Kidney capillary endothelial cell (primary cell): Measurements from ENCODE around the gene MEF2A.

ENCODE experiments used
- DNase-seq: peaks from one replicate; pipeline ENCODE4 v3.0.0-alpha.2; 2018; ENCODE audit warnings: low spot score

MEF2A gene

DNA sequence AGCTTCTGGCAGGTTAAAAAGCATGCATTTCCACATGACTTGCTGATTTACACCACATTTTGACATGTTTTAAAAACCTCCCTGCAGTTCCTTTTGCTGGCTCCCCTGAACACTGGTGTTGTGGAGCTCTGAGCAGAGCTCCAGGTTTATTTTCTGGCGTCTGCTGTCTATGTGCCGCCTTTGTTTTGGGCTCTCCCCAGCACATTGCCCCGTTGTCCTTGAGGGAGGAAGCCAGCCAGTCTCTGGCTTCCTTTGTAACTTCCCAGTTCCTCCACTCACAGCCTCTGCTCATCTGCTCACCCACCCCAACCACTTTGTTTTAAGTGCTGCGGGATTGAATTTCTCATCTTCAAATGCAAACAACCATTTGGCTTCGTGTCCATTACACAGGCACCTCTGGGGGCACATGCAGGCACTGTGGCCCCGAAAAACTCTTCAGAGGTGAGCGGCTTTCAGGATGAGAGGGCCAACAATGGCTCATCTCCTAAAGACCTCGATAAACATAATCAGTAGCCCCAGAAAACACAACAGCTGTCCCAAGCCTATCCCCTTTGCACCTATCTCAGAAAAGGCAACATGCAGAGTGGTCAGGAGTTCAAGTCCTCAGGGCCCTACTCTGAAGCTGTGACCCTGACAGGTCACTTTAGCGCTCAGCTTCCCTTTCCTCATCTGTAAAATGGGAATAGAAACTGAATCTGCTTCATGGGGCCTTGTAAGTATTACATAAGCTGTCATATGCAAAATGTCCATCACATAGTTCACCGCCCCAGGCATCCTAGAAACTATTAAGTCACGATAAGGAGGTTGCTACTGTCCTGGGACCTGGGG lies 1.3 kb upstream of the MEF2A start:
- DNase-seq: peak; percentile 20

DNA sequence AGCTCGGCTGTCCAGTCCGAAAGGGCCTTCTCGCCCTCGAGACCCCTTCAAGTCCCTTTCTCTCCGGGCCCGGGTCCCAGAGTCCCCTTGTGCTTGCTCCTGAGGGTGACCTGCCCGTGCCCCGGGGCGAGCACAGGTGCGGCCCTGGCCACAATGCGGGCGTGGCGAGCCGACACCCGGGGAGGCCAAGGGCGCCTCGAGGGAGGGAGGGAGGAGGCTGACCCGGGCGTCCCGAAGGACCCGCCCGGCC lies 810 bp upstream of the MEF2A start:
- no peak for DNase-seq

DNA sequence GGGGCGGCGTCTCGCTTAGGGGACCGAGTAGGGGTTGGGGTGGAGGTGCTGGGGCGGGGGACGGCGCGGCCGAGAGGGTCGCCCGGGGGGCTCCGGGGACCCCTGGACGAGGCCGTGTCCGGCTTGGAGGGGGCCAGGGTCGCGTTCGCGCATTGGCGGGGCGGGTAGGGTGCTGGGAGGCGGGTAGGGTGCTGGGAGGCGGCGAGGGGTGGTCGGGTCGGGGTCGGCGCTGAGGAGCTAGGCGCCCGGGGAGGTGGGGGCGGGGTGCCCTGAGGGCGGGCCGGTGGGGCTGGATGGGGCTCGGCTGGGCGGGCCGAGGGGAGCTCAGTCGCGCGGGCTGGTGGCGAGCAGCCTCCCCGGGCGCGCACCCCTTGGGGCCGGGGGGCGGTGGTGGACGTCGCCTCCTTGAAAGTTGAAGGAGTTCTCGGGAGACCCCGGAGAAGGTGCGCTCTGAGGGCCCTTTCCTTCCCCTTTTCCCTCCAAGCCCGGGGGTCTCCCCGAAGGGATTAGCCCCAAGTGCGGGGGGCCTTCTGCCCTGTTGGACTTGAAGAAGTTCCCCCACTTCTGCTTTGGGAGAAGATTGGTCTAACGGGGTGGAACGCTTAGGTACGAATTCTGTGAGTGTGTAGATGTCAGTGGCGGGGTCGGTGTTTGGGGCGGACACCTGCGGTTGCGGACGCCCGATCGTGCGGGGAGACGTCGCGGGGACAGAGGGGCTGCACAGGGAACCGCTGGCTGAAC lies 543 bp downstream of the MEF2A start:
- no peak for DNase-seq

DNA sequence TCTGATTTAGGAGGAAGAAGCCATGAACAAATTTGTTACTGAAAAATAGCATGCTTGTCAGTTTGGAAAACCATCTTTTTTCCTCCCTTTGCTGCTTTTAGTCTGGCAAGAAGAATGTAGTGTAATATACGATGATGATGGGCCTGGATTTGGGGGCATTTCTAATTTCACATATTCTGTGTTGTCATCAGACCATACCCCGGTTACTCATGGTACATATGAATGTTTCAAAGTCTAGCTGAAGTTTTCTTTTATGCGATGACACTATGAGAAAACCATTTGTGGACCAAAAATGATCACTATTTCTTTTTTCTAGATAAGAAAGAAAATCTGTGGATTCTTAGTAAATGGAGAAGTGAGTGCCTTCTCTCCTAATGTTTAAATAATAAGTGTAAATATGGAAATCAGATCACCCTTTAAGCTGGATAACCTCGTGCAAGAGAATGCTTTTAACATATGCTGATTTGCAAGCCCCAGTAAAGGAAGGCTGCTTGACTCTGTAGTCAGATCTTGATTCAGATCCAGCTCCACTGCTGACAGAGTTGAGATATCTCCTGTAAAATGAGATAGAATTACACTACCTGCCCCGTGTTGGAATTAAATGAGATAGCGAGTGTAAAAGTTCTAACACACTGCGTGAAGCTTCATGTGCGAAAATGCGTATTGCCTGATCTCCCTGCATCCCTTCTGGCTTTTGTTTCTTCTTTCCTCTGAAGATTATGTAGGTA lies 3.0 kb downstream of the MEF2A start:
- DNase-seq: peak; percentile 16

DNA sequence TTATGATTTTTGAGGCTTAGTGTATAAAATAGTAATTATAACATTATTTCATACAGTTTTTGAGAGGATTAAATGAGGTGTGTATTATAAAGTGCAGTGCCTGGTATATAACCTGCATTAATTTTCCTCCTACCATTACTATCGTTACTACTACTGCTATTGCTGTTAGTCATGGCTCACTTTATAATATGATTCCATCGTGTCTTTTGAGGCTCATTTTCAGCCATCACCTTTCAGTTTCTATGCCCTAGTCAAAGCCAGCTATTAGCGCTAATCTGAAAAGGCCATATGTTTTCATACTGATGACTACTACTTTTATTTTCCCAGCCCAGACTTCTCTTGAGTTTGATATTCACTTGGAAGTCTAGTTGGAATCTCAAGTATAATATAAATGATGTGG lies 5.5 kb downstream of the MEF2A start:
- DNase-seq: no peak

DNA sequence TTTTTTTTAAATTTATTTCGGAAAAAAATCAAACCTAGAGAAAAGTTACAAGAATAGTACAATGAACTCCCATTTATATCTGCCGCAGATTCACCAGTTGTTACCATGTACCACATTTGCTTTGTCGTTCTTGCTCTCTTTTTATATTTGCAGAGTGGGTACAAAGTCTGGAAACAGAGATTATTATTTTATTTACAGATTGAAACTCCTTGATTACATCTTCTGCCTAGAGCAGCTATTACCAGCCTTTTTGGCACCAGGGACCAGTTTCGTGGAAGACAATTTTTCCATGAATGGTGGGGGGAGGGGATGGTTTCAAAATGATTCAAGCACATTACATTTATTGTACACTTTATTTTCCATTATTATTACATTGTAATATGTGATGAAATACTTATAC lies 8.3 kb downstream of the MEF2A start:
- DNase-seq: no peak

DNA sequence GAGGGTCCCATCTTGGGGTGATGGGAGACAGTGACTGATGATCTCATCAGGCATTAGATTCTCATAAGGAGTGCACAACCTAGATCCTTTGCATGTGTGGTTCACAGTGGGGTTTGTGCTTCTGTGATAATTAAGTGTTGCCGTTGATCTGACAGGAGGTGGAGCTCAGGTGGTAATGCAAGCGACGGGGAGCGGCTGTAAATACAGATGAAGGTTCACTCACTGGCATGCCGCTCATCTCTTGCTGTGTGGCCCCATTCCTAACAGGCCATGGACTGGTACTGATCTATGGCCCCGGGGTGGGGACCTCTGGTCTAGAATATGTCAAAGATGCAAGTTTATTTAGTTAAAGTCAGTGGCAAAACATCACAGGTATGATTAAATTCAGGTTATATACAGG lies 8.7 kb downstream of the MEF2A start:
- no peak for DNase-seq

DNA sequence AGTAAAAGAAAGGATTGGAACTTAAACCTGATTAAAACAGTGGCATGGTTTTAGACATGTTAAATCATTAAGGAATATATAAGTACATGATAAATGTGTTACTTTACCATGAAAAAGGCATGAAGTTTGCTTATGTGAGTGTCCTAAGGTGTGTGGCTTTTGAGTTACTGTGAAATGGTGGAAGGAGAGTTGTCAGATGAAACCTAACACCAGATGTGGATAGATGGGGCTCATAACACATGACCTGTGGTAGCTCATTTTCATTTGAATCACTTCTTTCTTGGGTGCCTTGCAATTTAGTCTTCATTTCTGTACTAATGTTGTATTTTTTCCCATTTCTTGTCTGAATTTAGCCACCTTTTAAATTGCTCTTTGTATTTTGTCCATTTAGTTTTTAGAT lies 13.0 kb downstream of the MEF2A start:
- DNase-seq: no peak

DNA sequence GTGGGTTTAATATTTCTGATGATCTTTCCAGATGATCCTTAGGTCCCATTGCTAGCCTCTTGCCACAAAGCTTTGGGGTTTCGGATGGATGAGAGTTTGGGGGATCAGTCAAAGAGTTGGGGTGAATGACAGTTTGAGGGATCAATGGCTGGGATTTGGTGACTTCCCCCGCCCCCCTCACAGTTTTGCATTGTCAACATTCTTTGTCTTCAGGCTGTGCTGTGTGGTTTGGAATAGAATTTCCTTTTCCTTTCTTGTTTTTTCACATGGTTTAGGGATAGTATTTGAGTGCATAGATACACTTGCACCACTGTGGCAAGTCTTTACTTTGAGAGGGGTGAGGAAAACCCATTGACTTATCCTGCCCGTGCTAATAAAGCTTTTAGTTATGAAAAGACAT lies 14.3 kb downstream of the MEF2A start:
- DNase-seq: no peak

DNA sequence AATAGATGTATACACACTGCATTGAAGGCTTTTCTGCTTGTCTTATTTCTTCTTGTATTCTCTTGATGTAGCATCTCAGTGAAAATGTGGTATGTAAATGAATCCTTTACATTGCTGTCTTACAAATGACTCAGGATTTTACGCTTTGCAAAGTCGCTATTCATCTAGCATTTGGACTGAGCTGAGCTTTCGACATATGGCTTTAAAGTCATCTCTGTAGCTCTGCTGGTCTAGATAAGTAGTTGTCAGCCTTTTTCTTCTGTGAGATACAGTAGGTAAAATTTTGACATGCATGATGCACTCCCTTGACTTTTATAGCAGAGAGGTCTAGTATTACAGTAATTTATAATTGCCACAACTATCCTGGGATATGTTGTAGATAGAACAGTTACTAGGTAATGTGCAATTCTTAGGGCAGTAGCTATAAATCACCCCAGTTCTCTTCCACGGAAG lies 16.8 kb downstream of the MEF2A start:
- no peak for DNase-seq

DNA sequence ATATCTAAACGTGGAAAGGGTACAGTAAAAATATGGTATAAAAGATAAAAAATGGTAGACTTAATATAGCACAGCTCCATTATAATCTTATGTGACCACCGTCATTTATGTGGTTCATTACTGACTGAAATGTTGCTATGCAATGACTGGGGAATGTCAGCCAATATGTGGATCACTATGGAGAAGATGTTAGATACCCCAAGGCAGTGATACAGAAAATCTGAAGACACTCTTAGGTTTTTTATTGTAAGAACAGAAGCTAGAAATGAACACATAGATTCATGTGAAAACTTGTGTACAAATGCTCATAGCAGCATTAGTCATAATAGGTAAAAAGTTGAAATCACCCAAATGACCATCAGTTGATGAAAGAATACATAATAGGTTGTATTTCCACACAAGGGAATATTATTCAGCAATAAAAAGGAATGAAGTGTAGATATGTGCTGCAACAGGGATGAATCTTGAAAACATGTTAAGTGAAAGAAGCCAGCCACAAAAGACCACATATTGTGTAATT lies 18.4 kb downstream of the MEF2A start:
- DNase-seq: no peak

DNA sequence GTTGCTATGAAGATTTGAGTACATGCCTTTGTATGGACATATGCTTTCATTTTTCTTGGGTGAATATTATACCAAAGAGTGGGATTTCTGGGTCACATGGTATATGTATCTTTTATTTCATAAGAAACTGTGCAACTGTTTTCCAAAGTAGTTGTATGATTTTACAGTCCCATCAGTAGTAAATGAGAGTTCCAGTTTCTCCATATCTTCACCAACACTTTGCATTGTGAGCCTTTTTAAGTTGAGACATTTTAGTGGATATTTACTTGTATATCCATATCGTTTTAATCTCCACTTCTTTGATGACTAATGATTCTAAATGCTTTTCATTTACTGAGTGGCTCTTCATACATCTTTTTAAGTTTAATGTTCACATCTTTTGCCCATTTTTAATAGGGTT lies 20.3 kb downstream of the MEF2A start:
- no peak for DNase-seq

DNA sequence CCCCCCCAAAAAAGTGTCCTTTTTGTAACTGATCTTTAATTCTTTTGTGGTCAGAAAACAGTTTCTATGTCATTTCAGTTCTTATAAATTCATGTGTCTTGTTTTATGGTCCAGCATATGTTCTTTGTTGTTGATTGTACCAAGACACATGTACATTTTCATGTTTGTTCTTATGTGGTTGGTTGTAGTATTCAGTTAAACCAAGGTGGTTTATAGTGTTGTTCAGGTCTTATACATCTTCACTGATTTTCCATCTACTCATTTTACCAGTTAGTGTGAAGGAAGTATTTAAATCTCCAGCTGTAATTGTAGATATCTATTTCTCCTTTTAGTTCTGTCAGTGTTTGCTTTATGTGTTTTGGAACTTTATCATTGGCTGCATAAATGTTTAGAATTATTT lies 24.0 kb downstream of the MEF2A start:
- no peak for DNase-seq

DNA sequence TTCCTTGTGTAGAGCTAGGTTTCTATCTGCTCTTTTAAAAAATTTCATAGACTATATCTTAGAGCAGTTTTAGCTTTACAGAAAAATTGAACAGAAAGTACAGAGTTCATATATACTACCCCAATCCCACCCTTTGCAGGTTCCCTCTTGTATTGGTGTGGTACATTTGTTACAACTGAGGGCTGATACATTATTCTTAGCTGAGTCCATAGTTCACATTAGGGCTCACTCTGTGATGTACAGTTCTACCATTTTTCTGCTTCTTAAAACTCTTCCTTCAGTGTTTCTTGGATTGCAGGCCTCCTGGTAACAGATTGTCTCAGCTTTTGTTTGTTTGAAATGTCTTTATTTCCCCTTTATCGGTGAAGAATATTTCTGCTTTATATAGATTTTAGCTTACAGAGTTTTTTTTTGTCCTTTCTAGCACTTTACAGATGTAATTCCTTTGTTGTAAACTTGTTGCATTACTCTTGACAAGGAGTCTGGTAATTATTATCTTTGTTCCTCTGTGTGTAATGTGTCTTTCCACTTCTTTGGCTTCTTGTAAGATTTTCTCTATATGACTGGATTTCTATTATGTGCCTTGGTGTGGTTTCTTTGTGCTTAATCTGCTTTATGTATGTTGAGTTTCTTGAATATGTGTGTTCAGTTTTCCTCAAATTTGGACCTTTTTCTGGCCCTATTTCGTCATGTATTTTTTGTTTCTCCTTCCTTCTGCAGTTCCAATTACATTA lies 25.3 kb downstream of the MEF2A start:
- no peak for DNase-seq

DNA sequence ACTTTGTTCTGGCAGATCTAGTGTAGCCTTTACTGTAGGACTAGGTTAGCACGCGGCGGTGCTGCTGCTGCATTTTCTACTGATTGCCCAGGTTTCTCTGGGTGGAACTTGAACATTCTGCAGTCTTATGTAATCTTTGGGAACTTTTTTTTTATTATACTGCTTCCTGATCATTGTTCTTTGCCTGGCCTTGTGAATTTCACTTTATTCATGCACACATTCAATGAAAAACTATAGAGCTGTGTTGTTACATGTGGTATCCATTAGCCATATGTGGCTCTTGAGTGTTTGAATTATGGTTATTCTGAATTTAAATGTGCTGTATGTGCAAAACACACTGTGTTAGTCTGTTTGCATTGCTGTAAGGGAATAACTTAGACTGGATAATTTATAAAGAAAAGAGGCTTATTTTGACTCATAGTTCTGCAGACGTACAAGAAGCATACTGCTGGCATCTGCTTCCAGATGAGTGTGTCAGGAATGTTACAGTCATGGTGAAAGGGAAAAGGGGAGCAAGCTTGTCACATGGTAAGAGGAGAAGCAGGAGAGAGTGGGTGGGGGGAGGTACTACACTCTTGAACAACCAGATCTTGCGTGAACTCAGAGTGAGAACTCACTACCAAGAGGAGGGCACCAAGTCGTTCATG lies 26.5 kb downstream of the MEF2A start:
- DNase-seq: no peak

DNA sequence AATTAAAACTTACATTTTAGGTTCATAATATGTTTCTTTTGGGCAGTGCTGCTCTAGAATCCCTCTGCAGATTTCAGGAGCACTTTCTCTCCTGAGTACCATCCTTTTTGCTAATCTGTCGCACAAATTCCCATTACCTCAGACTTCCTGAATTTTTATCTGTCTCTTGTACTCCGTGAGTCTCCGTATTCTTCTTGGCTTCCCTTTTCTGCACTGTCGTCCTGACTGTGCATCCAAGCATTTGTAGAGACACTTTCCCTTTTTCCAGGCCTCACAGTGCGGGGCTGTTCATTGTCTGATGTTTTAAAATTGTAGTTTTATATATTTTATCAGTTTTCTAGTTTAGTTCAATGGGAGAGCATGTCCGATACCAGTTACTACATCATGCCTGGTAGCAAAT lies 27.3 kb downstream of the MEF2A start:
- DNase-seq: no peak

DNA sequence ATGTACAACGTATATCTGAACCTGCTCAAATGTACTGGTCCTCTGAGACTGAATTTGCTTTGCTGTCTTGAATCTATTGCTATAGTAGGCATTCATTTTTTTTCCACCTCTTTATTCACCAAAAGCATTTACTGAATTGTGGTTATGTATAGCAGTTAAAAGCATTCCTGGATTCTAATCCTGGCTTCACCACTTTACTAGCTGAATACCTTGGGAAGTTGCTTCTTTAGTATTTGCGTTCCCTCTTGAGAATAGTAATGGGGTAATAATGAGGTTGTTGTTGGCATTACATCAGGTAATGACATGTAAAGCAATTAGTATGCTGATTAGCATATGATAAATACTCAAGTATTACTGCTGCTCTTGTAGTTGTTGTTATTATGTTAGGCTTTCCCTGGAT lies 29.1 kb downstream of the MEF2A start:
- DNase-seq: no peak

DNA sequence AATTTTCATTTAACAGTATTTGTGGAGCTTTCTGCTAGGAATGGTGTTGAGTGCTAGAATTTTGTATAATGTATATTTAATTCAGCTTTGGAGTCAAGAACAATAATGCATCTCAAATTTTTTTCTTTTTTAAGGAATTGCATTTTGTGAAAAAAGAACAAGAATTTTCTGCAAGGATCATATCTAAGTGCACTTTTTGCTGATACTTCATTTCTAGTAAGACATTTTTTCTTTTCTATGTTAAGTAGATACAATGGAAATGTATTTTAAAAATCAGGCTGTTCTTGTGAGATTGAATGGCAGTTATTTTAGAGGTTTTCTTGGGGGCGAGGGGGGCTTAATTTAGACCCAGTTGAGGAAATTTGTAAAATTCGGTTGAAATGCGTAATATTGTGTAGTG lies 32.5 kb downstream of the MEF2A start:
- no peak for DNase-seq

DNA sequence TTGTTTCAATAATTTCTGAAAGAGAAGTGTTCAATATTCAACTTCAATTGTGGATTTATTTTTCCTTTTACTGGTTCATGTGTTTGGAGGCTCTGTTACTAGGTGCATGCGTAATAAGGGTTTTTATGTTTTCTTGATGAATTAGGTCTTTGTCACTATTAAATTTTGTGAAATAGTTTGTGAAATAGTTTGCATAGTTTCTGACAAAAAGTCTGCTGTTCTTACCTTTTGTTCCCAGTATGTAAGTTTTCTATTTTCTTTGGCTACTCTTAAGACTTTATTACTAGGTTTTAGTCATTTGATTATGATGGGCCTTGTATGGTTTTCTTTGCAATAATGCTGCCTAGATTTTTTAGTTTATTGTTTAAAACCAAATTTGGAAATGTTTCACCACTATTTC lies 38.0 kb downstream of the MEF2A start:
- no peak for DNase-seq

DNA sequence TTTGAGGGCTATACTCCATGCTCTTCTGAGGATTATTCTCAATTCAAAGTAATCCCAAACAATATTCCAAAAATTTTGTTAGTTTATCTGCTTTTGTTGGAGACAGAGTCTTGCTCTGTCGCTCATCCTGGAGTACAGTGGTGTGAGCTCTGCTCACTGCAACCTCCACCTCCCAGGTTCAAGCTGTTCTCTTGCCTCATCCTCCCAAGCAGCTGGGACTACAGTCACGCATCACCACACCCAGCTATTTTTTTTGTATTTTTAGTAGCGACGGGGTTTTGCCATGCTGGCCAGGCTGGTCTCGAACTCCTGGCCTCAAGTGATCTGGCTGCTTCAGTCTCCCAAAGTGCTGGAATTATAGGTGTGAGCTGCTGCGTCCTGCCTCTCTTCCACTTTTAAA lies 39.1 kb downstream of the MEF2A start:
- no peak for DNase-seq

DNA sequence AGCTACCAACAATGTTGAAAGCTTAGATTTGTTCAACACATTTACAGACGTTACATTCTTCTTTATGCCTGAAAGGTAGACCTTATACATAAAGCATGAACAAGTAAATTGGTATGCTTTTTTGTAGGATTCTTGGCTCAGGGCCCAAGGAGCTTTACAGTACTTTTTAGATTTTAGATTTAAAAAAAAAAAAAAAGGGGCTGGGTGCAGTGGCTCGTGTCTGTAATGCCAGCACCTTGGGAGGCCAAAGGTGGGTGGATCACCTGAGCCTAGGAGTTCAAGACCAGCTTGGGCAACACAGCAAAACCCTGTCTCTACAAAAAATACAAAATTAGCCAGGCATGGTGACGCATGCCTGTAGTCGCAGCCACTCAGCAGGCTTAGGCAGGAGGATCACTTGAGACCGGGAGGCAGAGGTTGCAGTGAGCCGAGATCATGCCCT lies 39.7 kb downstream of the MEF2A start:
- no peak for DNase-seq

DNA sequence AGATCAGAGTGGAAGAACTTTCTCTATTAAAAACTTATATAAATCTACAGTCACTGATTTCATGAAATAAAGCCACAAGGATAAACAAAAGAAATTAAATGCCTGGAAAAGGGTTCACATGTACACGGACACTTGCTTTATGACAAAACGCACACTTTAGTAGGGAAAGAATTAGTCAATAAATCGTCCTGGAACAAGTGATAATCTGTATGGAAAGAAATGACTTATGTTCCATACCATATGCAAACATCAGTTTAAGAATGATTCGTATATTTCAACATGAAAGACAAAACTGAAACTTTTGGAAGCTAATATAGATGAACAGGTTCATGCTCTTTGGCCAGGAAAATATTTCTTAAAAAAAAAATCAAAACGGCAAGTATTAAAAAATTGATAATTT lies 40.2 kb downstream of the MEF2A start:
- no peak for DNase-seq
